ENCODE data around the gene PLPP2. TPM values are rescaled to one million over a fixed set of nuclear protein-coding genes. Genes with fewer than 3 reads are reported as not detected.

PLPP2 gene
- total and polyA plus RNA-seq, 2 donors from 2014 or later, result 5.8 to 28.7 TPM

GRCh38 chr19:335072-335471, 43.9 kb upstream of the PLPP2 start:
- TF ChIP-seq CTCF (IDR thresholded peaks at IDR 0.05; ENCODE audit: borderline replicate concordance, extremely low read depth, insufficient read depth), result no peak
- H3K27ac ChIP-seq (ENCODE audit: low read depth in 2 of 2, low read length in 2 of 2), result no peak overlapping the region
- peaks cover 0 to 15% (median 3%) of the 10 kb centered on the region in 3 donors for H3K36me3 ChIP-seq (ENCODE audit: control insufficient read depth in 2 of 3, insufficient read depth in 3 of 3, low read length in 3 of 3)
- no peak overlapping the region for H3K9ac ChIP-seq (ENCODE audit: low read length in 3 of 3)
- peaks cover 0 to 2% (median 0%) of the 10 kb centered on the region in 3 donors for H3K4me1 ChIP-seq (ENCODE audit: control insufficient read depth in 2 of 3, insufficient read depth in 2 of 3, low read depth in 1 of 3, low read length in 3 of 3)
- H3K9me3 ChIP-seq (ENCODE audit: control insufficient read depth in 2 of 3, insufficient read depth in 1 of 3, low read length in 3 of 3), result no peaks in the 10 kb centered on the region
- no peak overlapping the region for H3K4me3 ChIP-seq (ENCODE audit: low read length in 3 of 3)
- intact Hi-C loops (cut with DNase I), result no loop called here
- no peaks in the 10 kb centered on the region for H3K27me3 ChIP-seq (ENCODE audit: control insufficient read depth, insufficient read depth, low read length)
- DNase-seq, result no peak
- no peak for FAIRE-seq

GRCh38 chr19:334296-335071, 43.3 kb upstream of the PLPP2 start:
- no peak for FAIRE-seq
- Histone ChIP-seq H3K27me3 (ENCODE audit: control insufficient read depth, insufficient read depth, low read length) (no peaks in the 10 kb centered on the region), H3K4me3 (ENCODE audit: low read length in 3 of 3) (no peak overlapping the region), H3K36me3 (ENCODE audit: control insufficient read depth in 2 of 3, insufficient read depth in 3 of 3, low read length in 3 of 3) (peaks cover 2 to 15% (median 2%) of the 10 kb centered on the region in 3 donors), H3K9me3 (ENCODE audit: control insufficient read depth in 2 of 3, insufficient read depth in 1 of 3, low read length in 3 of 3) (peaks cover 0 to 1% (median 0%) of the 10 kb centered on the region in 3 donors), H3K27ac (ENCODE audit: low read depth in 2 of 2, low read length in 2 of 2) (no peak overlapping the region), H3K4me1 (ENCODE audit: control insufficient read depth in 2 of 3, insufficient read depth in 2 of 3, low read depth in 1 of 3, low read length in 3 of 3) (no peaks in the 10 kb centered on the region), H3K9ac (ENCODE audit: low read length in 3 of 3) (no peak overlapping the region)
- intact Hi-C loops (cut with DNase I), result no loop called here
- DNase-seq, result no peak
- TF ChIP-seq CTCF (IDR thresholded peaks at IDR 0.05; ENCODE audit: borderline replicate concordance, extremely low read depth, insufficient read depth), result no peak

GRCh38 chr19:330503-330902, 39.3 kb upstream of the PLPP2 start:
- Histone ChIP-seq H3K9ac (ENCODE audit: low read length in 3 of 3) (no peak overlapping the region), H3K4me1 (ENCODE audit: control insufficient read depth in 2 of 3, insufficient read depth in 2 of 3, low read depth in 1 of 3, low read length in 3 of 3) (no peaks in the 10 kb centered on the region), H3K27ac (ENCODE audit: low read depth in 2 of 2, low read length in 2 of 2) (no peak overlapping the region), H3K36me3 (ENCODE audit: control insufficient read depth in 2 of 3, insufficient read depth in 3 of 3, low read length in 3 of 3) (peaks cover 8 to 43% (median 12%) of the 10 kb centered on the region in 3 donors), H3K9me3 (ENCODE audit: control insufficient read depth in 2 of 3, insufficient read depth in 1 of 3, low read length in 3 of 3) (peaks cover 0 to 10% (median 3%) of the 10 kb centered on the region in 3 donors), H3K27me3 (ENCODE audit: control insufficient read depth, insufficient read depth, low read length) (no peaks in the 10 kb centered on the region), H3K4me3 (ENCODE audit: low read length in 3 of 3) (no peak overlapping the region)
- TF ChIP-seq CTCF (IDR thresholded peaks at IDR 0.05; ENCODE audit: borderline replicate concordance, extremely low read depth, insufficient read depth), result no peak
- FAIRE-seq (no peak), DNase-seq (no peak)
- intact Hi-C loops (cut with DNase I), result no loop called here
